Neural cell (in vitro differentiated cells): ENCODE results near the gene RABGAP1L. TPM values are rescaled to one million over a fixed set of nuclear protein-coding genes. Genes with fewer than 3 reads are reported as not detected.
"Not testable (repeated sequence)": the region's sequence is repeated elsewhere in the genome, so short reads cannot be mapped to it uniquely, and the experiment has no call there.

Source experiments
- H2AFZ ChIP-seq: fragments of 200-600, 300-800 bp; sonication (generic), shearing (Covaris generic); 2 replicates; pipeline ENCODE4 v1.6.0; 2014; ENCODE audit warnings: low read depth, mild to moderate bottlenecking, antibody characterized with exemption, low read length, moderate library complexity
- H3F3A ChIP-seq: fragments of 200-600 bp; shearing (Covaris generic); 2 replicates; pipeline ENCODE4 v1.6.1; 2016; ENCODE audit warnings: mild to moderate bottlenecking, moderate library complexity, mixed read lengths, antibody characterized with exemption, low read length; ENCODE audit not compliant: insufficient read depth, poor library complexity, severe bottlenecking
- H3K27ac ChIP-seq: fragments of 200-600, 300-800 bp; sonication (generic), shearing (Covaris generic); 2 replicates; pipeline ENCODE4 v1.5.1; 2014; ENCODE audit warnings: mild to moderate bottlenecking, low read length, moderate library complexity
- H3K27me3 ChIP-seq: fragments of 300-800, 200-600 bp; sonication (generic), shearing (Covaris generic); 2 replicates; pipeline ENCODE4 v1.6.0; 2014; ENCODE audit warnings: mild to moderate bottlenecking, low read depth, low read length, moderate library complexity; ENCODE audit not compliant: insufficient read depth
- H3K36me3 ChIP-seq: fragments of 300-800, 200-600 bp; sonication (generic), shearing (Covaris generic); 2 replicates; pipeline ENCODE4 v1.5.1; 2014; ENCODE audit warnings: mild to moderate bottlenecking, antibody characterized with exemption, low read length, moderate library complexity; ENCODE audit not compliant: insufficient read depth
- H3K4me2 ChIP-seq: fragments of 300-800, 200-600 bp; sonication (generic), shearing (Covaris generic); 2 replicates; pipeline ENCODE4 v1.6.0; 2014; ENCODE audit warnings: mild to moderate bottlenecking, low read length
- H3K4me3 ChIP-seq: fragments of 300-800, 200-600 bp; sonication (generic), shearing (Covaris generic); 2 replicates; pipeline ENCODE4 v1.5.1; 2014; ENCODE audit warnings: mild to moderate bottlenecking, low read length, moderate library complexity
- H3K79me2 ChIP-seq: fragments of 200-600 bp; shearing (Covaris generic); replicated peaks from 2 replicates; pipeline ENCODE4 v1.6.0; 2014; ENCODE audit warnings: mild to moderate bottlenecking, low read length, moderate library complexity; ENCODE audit not compliant: insufficient read depth
- H3K9ac ChIP-seq: fragments of 300-800, 200-600 bp; sonication (generic), shearing (Covaris generic); 2 replicates; pipeline ENCODE4 v1.6.1; 2016; ENCODE audit warnings: mild to moderate bottlenecking, low read length, mixed read lengths
- H3K9me2 ChIP-seq: fragments of 200-600 bp; shearing (Covaris generic); 2 replicates; pipeline ENCODE4 v1.6.1; 2016; ENCODE audit warnings: mild to moderate bottlenecking, low read length, mixed read lengths; ENCODE audit not compliant: insufficient read depth
- H3K9me3 ChIP-seq: fragments of 200-600, 300-800 bp; sonication (generic), shearing (Covaris generic); 2 replicates; pipeline ENCODE4 v1.6.1; 2016; ENCODE audit warnings: mild to moderate bottlenecking, mixed run types, low read length, moderate library complexity, mixed read lengths
- H4K20me1 ChIP-seq: fragments of 200-600 bp; shearing (Covaris generic); 2 replicates; pipeline ENCODE4 v1.6.1; 2016; ENCODE audit warnings: mild to moderate bottlenecking, mixed run types; ENCODE audit not compliant: insufficient read depth
- CTCF ChIP-seq: fragments of 450-650 bp; IDR thresholded peaks from 2 replicates; pipeline ENCODE4 v1.5.1; 2014; ENCODE audit warnings: antibody characterized with exemption, mild to moderate bottlenecking, moderate library complexity; ENCODE audit not compliant: poor library complexity, severe bottlenecking
- EP300 ChIP-seq: fragments of 450-650 bp; conservative IDR thresholded peaks from 2 replicates; pipeline ENCODE4 v1.6.1; 2014; ENCODE audit warnings: antibody characterized with exemption, mild to moderate bottlenecking, moderate library complexity; ENCODE audit not compliant: poor library complexity, severe bottlenecking
- EZH2 ChIP-seq: fragments of 200-600, 300-800 bp; shearing (Covaris generic), sonication (generic); IDR thresholded peaks from 2 replicates; pipeline ENCODE4 v1.6.1; 2014; ENCODE audit warnings: antibody characterized with exemption, low read length, borderline replicate concordance, mild to moderate bottlenecking; ENCODE audit not compliant: insufficient read depth, poor library complexity, severe bottlenecking
- MXI1 ChIP-seq: fragments of 450-650 bp; conservative IDR thresholded peaks from 2 replicates; pipeline ENCODE4 v1.6.1; 2014; ENCODE audit warnings: antibody characterized with exemption, mild to moderate bottlenecking; ENCODE audit not compliant: poor library complexity, severe bottlenecking
- POLR2AphosphoS5 ChIP-seq: IDR thresholded peaks from 2 replicates; pipeline ENCODE4 v1.6.1; 2012
- RAD21 ChIP-seq: fragments of 450-650 bp; conservative IDR thresholded peaks from 2 replicates; pipeline ENCODE4 v1.6.1; 2014; ENCODE audit warnings: antibody characterized with exemption, mild to moderate bottlenecking, moderate library complexity
- REST ChIP-seq: IDR thresholded peaks from 2 replicates; pipeline ENCODE4 v1.6.1; 2012; ENCODE audit warnings: borderline replicate concordance
- SMC3 ChIP-seq: fragments of 450-650 bp; conservative IDR thresholded peaks from 2 replicates; pipeline ENCODE4 v1.6.1; 2014; ENCODE audit warnings: antibody characterized with exemption, mild to moderate bottlenecking, moderate library complexity; ENCODE audit not compliant: poor library complexity
- TAF1 ChIP-seq: IDR thresholded peaks from 2 replicates; pipeline ENCODE4 v1.6.1; 2012; ENCODE audit warnings: low read depth
- polyA plus RNA-seq: library from polyadenylated mRNA; depleted of rRNA; stranded (reverse); fragments of >200 nt; gene quantifications from 2 replicates; pipeline ENCODE4 v1.2.3, GENCODE V29; 2014

RABGAP1L gene
- polyA plus RNA-seq, 1 donor from 2014 or later: 32.2 TPM

- Histone ChIP-seq H3K9ac (no peak overlapping the region), H3F3A (no peaks in the 10 kb centered on the region), H3K27me3 (no peaks in the 10 kb centered on the region), H2AFZ (no peak overlapping the region), H3K27ac (no peak overlapping the region), H3K9me3 (no peaks in the 10 kb centered on the region), H3K36me3 (no peaks in the 10 kb centered on the region), H3K4me3 (no peak overlapping the region), H3K4me2 (no peak overlapping the region), H3K79me2 (no peaks in the 10 kb centered on the region), H3K9me2 (no peaks in the 10 kb centered on the region), H4K20me1 (no peaks in the 10 kb centered on the region)
- TF ChIP-seq CTCF (no peak), EZH2 (no peak), EP300 (no peak), POLR2AphosphoS5 (no peak), TAF1 (no peak), REST (no peak), RAD21 (no peak), SMC3 (no peak)
These were observed 734.9 kb downstream of the RABGAP1L start for GRCh38 chr1:174894117-174894762.

DNA sequence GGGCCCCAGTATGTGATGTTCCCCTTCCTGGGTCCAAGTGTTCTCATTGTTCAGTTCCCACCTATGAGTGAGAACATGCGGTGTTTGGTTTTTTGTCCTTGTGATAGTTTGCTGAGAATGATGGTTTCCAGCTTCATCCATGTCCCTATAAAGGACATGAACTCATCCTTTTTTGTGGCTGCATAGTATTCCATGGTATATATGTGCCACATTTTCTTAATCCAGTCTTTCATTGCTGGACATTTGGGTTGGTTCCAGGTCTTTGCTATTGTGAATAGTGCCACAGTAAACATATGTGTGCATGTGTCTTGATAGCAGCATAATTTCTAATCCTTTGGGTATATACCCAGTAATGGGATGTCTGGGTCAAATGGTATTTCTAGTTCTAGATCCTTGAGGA, 736.3 kb downstream of the RABGAP1L start:
- H3K27me3 ChIP-seq, H3K9me3 ChIP-seq, H2AFZ ChIP-seq, H3K4me2 ChIP-seq, H3K27ac ChIP-seq, H4K20me1 ChIP-seq, H3K9me2 ChIP-seq, H3K79me2 ChIP-seq, H3F3A ChIP-seq, H3K9ac ChIP-seq, H3K36me3 ChIP-seq, H3K4me3 ChIP-seq: not testable (repeated sequence)

GRCh38 chr1:174898102-174898797, 738.9 kb downstream of the RABGAP1L start:
- Histone ChIP-seq H3K36me3 (no peaks in the 10 kb centered on the region), H4K20me1 (no peaks in the 10 kb centered on the region), H3K9me2 (no peaks in the 10 kb centered on the region), H3K9ac (no peak overlapping the region), H3K4me3 (no peak overlapping the region), H3K27me3 (no peaks in the 10 kb centered on the region), H3K79me2 (no peaks in the 10 kb centered on the region), H2AFZ (no peak overlapping the region), H3K9me3 (no peaks in the 10 kb centered on the region), H3K4me2 (no peak overlapping the region), H3F3A (no peaks in the 10 kb centered on the region), H3K27ac (no peak overlapping the region)
- TF ChIP-seq SMC3 (no peak), REST (no peak), RAD21 (no peak), EZH2 (no peak), TAF1 (no peak), EP300 (no peak), MXI1 (no peak), CTCF (no peak), POLR2AphosphoS5 (no peak)
